BJ (cell line): ENCODE results near the gene FBXL14. TPM values are rescaled to one million over a fixed set of nuclear protein-coding genes. Genes with fewer than 3 reads are reported as not detected.

Source experiments
- CTCF ChIA-PET: fragments of 350-600 bp; formaldehyde crosslinking; extraction: SDS; loops from one replicate; lab custom pipeline; 2021; ENCODE audit warnings: antibody characterized with exemption, inconsistent platforms; lab: Yijun Ruan, JAX
- POLR2A ChIA-PET: fragments of 300-600 bp; sonication (Branson Sonifier 250); formaldehyde crosslinking; extraction: SDS; loops from one replicate; lab custom pipeline; 2021; ENCODE audit warnings: antibody characterized with exemption; lab: Charles Lee
- DNase-seq: peaks from one replicate; pipeline ENCODE4 v3.0.0-alpha.2; 2011; ENCODE audit warnings: low read depth
- H3K27me3 ChIP-seq: 2 replicates; pipeline ENCODE4 v1.6.0; 2011; ENCODE audit warnings: low read length; ENCODE audit not compliant: control insufficient read depth, insufficient read depth
- H3K36me3 ChIP-seq: 2 replicates; pipeline ENCODE4 v1.5.1; 2011; ENCODE audit warnings: low read length; ENCODE audit not compliant: control insufficient read depth, insufficient read depth
- H3K4me3 ChIP-seq: 2 replicates; pipeline ENCODE4 v1.5.1; 2011; ENCODE audit warnings: low read depth, mild to moderate bottlenecking, control low read depth, low read length
- polyA plus RNA-seq: library from polyadenylated mRNA; depleted of rRNA; stranded (reverse); fragments of >200 nt; gene quantifications from 2 replicates; pipeline ENCODE4 v1.2.3, GENCODE V29; 2011
- TF ChIP-seq, protein P1 (sequence below): IDR thresholded peaks from 2 replicates; pipeline ENCODE4 v1.5.1; 2011; ENCODE audit warnings: low read depth, mild to moderate bottlenecking, control low read depth, inconsistent platforms, low read length, moderate library complexity; ENCODE audit not compliant: insufficient read depth

Gene FBXL14
- polyA plus RNA-seq, 1 experiment: 9.4 TPM

- no peak for DNase-seq
- ChIA-PET POLR2A (no interaction called here), CTCF (interaction anchor here (0.6 to 3.1 kb wide), 3 partner anchors 25 to 491 kb away, joined by 3 to 18 read pairs (median 4); no protein-coding TSS in a partner anchor)
- TF ChIP-seq, protein P1, sequence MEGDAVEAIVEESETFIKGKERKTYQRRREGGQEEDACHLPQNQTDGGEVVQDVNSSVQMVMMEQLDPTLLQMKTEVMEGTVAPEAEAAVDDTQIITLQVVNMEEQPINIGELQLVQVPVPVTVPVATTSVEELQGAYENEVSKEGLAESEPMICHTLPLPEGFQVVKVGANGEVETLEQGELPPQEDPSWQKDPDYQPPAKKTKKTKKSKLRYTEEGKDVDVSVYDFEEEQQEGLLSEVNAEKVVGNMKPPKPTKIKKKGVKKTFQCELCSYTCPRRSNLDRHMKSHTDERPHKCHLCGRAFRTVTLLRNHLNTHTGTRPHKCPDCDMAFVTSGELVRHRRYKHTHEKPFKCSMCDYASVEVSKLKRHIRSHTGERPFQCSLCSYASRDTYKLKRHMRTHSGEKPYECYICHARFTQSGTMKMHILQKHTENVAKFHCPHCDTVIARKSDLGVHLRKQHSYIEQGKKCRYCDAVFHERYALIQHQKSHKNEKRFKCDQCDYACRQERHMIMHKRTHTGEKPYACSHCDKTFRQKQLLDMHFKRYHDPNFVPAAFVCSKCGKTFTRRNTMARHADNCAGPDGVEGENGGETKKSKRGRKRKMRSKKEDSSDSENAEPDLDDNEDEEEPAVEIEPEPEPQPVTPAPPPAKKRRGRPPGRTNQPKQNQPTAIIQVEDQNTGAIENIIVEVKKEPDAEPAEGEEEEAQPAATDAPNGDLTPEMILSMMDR: no peak
- Histone ChIP-seq H3K4me3 (no peak overlapping the region), H3K36me3 (no peaks in the 10 kb centered on the region), H3K27me3 (no peaks in the 10 kb centered on the region)
Observed at GRCh38 chr12:1607940-1608712, 13.7 kb upstream of the FBXL14 start.

GRCh38 chr12:1606021-1606622, 11.7 kb upstream of the FBXL14 start:
- no peak for DNase-seq
- POLR2A ChIA-PET: interaction anchor here (0.6 kb wide), 2 partner anchors 21 to 29 kb away, joined by 3 read pairs; no protein-coding TSS in a partner anchor
- CTCF ChIA-PET: interaction anchor here (0.7 to 3.1 kb wide), 16 partner anchors 10 to 973 kb away, joined by 3 to 18 read pairs (median 4); partner anchors contain the start of genes FBXL14 and WNT5B
- Histone ChIP-seq H3K27me3 (no peaks in the 10 kb centered on the region), H3K36me3 (no peaks in the 10 kb centered on the region), H3K4me3 (peak overlapping the region; percentile 36)
- TF ChIP-seq, protein P1: no peak

DNA sequence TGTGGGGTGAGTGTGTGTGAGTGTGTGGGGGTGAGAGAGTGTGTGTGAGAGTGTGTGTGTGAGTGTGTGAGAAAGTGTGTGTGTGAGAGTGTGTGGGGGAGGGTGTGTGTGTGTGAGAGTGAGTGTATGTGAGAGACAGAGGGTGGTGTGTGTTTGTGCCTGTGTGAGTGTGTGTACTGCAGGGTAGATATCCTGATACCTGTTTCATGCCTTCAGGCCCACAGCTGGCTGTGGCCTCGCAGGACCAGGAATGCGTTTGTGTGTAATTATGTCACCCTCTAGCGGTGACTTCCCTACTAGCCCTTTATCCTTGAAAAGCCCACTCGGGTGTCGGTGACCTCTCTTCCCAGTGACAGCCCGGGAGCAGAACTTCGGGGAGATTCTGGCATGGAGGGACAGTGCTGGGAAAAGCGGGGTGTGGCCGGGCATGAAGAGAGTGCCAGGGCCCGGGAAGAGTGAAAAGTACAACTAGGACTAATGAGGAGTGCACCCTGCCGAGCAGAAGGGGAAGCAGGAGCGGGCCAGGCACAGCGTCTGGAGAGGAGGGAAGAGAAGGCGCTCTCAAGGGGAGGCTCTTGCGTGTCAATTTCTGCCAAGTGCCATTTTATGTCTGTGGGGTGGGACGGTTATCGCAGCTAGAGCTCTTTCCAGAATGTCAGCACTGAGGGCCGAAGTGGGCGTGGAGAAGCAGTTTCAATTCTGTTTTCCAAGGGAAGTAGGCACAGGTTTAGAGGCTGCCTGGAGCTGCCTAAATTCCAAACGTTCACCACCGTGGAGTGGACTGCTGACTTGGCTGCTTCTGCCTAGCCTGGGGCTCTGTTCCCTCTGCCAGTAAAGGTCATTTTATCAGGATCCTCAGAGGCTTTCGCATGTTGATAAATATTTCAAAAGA, 11.0 kb upstream of the FBXL14 start:
- H3K36me3 ChIP-seq: no peaks in the 10 kb centered on the region
- TF ChIP-seq, protein P1: peak; percentile 77
- H3K4me3 ChIP-seq: peak overlapping the region; percentile 36
- ChIA-PET POLR2A (interaction anchor here (0.6 kb wide), 1 partner anchor 29 kb away, joined by 3 read pairs; no protein-coding TSS in a partner anchor), CTCF (interaction anchor here (0.6 to 3.1 kb wide), 22 partner anchors 10 to 1036 kb away, joined by 3 to 18 read pairs (median 4); partner anchors contain the start of genes FBXL14 and WNT5B)
- DNase-seq: no peak
- H3K27me3 ChIP-seq: no peaks in the 10 kb centered on the region

- Histone ChIP-seq H3K27me3 (no peaks in the 10 kb centered on the region), H3K36me3 (no peaks in the 10 kb centered on the region), H3K4me3 (no peak overlapping the region)
- TF ChIP-seq, protein P1: no peak
- POLR2A ChIA-PET: no interaction called here
- CTCF ChIA-PET: interaction anchor here (0.6 to 3.1 kb wide), 14 partner anchors 9 to 1035 kb away, joined by 3 to 18 read pairs (median 5); partner anchors contain the start of gene WNT5B
- DNase-seq: no peak
Observed at GRCh38 chr12:1604464-1604863, 10.1 kb upstream of the FBXL14 start.
